HG02840 (cell line): ENCODE measurements around the gene CDKL2.
"Not testable (repeated sequence)": the region's sequence is repeated elsewhere in the genome, so short reads cannot be mapped to it uniquely, and the experiment has no call there.

ENCODE experiments used
- ATAC-seq: cut with Tn5 transposase; IDR thresholded peaks from one replicate; pipeline ENCODE4 v1.9.1; 2021; ENCODE audit warnings: mild to moderate bottlenecking, moderate library complexity, moderate number of reproducible peaks; ENCODE audit not compliant: unreplicated experiment, low FRiP score

Gene CDKL2

GRCh38 chr4:75557696-75558095 lies 72.6 kb downstream of the CDKL2 start:
- ATAC-seq, result no peak

- ATAC-seq, result peak; percentile 79
Measured at GRCh38 chr4:75555294-75556164, 74.8 kb downstream of the CDKL2 start, which contains the start of gene ODAPH. Gene ODAPH (plus strand): TSS chr4:75556066. CDS start chr4:75556083, 17 bp downstream.

- no peak for ATAC-seq
Measured at GRCh38 chr4:75552452-75552851, 77.9 kb downstream of the CDKL2 start.

- ATAC-seq, result no peak
Measured at GRCh38 chr4:75549019-75549418, 81.3 kb downstream of the CDKL2 start.

GRCh38 chr4:75547647-75548387 lies 82.5 kb downstream of the CDKL2 start:
- ATAC-seq, result no peak

GRCh38 chr4:75545526-75545925 lies 84.8 kb downstream of the CDKL2 start:
- ATAC-seq, result no peak

- ATAC-seq, result no peak
Measured at GRCh38 chr4:75544870-75545269, 85.5 kb downstream of the CDKL2 start.

- not testable (repeated sequence) for ATAC-seq
Measured at GRCh38 chr4:75544220-75544619, 86.1 kb downstream of the CDKL2 start.

GRCh38 chr4:75542824-75543223 lies 87.5 kb downstream of the CDKL2 start:
- ATAC-seq, result no peak

GRCh38 chr4:75537308-75537707 lies 93.0 kb downstream of the CDKL2 start:
- ATAC-seq, result not testable (repeated sequence)

- ATAC-seq, result not testable (repeated sequence)
Measured at GRCh38 chr4:75533926-75534325, 96.4 kb downstream of the CDKL2 start.

- ATAC-seq, result not testable (repeated sequence)
Measured at GRCh38 chr4:75533339-75533887, 96.9 kb downstream of the CDKL2 start.

- not testable (repeated sequence) for ATAC-seq
Measured at GRCh38 chr4:75531536-75532143, 98.7 kb downstream of the CDKL2 start.

GRCh38 chr4:75530556-75531322 lies 99.6 kb downstream of the CDKL2 start:
- no peak for ATAC-seq
